ENCODE results near the gene ASIC4. TPM values are rescaled to one million over a fixed set of nuclear protein-coding genes. Genes with fewer than 3 reads are reported as not detected.

Gene ASIC4
- total and polyA plus RNA-seq, 2 of the 4 experiments (the other 2 are of a cell fraction): 0.10 TPM; not detected in 1

DNA sequence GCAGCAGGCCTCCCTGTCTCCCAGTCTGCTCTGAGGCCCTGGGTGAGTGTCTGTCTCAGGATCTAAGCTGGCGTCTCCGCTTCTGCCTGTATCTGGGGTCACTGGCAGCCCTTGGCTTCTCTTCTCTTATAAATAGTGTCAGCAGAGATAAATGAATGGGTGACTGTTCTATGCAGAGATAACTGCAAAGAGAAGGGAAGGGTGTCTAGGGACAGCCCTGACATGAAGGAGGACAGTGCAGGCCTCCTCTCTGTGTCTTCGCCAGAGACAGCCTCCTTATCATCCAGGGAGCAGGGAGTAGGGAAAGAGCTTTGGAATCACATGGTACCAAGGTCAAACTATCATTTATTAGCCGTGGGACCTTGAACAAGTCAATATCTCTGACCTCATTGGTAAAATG lies 43.9 kb upstream of the ASIC4 start:
- H3K27ac ChIP-seq (ENCODE audit: insufficient read depth, low read length): no peak overlapping the region
- H3K4me2 ChIP-seq (ENCODE audit: low read depth, low read length): no peak overlapping the region
- H2AK9ac ChIP-seq (replicated peaks; ENCODE audit: low read depth, low read length, poor library complexity): no peak overlapping the region
- H3K4me1 ChIP-seq (ENCODE audit: control insufficient read depth, insufficient read depth, low read length): peaks cover 13% of the 10 kb centered on the region
- no peak overlapping the region for H2BK5ac ChIP-seq (ENCODE audit: low read depth, low read length, poor library complexity, severe bottlenecking)
- POLR2A ChIA-PET (ENCODE audit: unreplicated experiment): no interaction called here
- no peak overlapping the region for H3K18ac ChIP-seq (ENCODE audit: low read depth, low read length)
- DNase-seq (no peak), ATAC-seq (ENCODE audit: low read depth) (no peak)
- in situ Hi-C loops (cut with MboI; ENCODE audit: low sequenced_read_pairs) (no loop called here), intact Hi-C loops (cut with micrococcal nuclease) (no loop called here), dilution Hi-C loops (cut with HindIII; ENCODE audit: low sequenced_read_pairs, unreplicated experiment) (no loop called here)
- no peak for TF ChIP-seq RAD21 (IDR thresholded peaks at IDR 0.05; ENCODE audit: low read length)
- no peak for TF ChIP-seq CTCF (conservative IDR thresholded peaks at IDR 0.05; ENCODE audit: low read depth, low read length)
- no peak for TF ChIP-seq MXI1 (IDR thresholded peaks at IDR 0.05; ENCODE audit: borderline replicate concordance, low read depth, low read length)
- no peak for TF ChIP-seq MAZ (IDR thresholded peaks at IDR 0.05; ENCODE audit: borderline replicate concordance, low read depth, low read length)
- TF ChIP-seq RFX5 (IDR thresholded peaks at IDR 0.05; ENCODE audit: low read depth, low read length): no peak
- TF ChIP-seq CEBPB (IDR thresholded peaks at IDR 0.05; ENCODE audit: low read depth, low read length): no peak
- TF ChIP-seq ELK1 (IDR thresholded peaks at IDR 0.05; ENCODE audit: borderline replicate concordance, low read depth, low read length): no peak
- TF ChIP-seq CHD1 (IDR thresholded peaks at IDR 0.05; ENCODE audit: low read depth, low read length): no peak
- TF ChIP-seq RCOR1 (IDR thresholded peaks at IDR 0.05; ENCODE audit: insufficient replicate concordance, low read length): no peak
- TF ChIP-seq USF2 (IDR thresholded peaks at IDR 0.05; ENCODE audit: low read depth, low read length): no peak
- no peaks in the 10 kb centered on the region for H3K9me1 ChIP-seq (ENCODE audit: insufficient read depth, low read length)
- H4K91ac ChIP-seq (ENCODE audit: insufficient read depth, low read depth, low read length): no peak overlapping the region
- H3K14ac ChIP-seq (replicated peaks; ENCODE audit: low read depth, low read length): no peak overlapping the region
- H3K4me3 ChIP-seq (ENCODE audit: insufficient read depth, low read depth, low read length): no peak overlapping the region
- no peak overlapping the region for H3K23ac ChIP-seq (ENCODE audit: low read depth, low read length)
- BruUV-seq (replicated peaks): no TSS peak
- no peak overlapping the region for H2BK15ac ChIP-seq (ENCODE audit: low read depth, low read length)
- no peak overlapping the region for H2AFZ ChIP-seq (replicated peaks; ENCODE audit: low read length, poor library complexity)
- H2AK5ac ChIP-seq (ENCODE audit: low read depth, low read length): 0 out of 2 replicates have a peak overlapping the region, but pooled peaks have one; percentile 18
- no peak overlapping the region for H3K9ac ChIP-seq (ENCODE audit: low read depth, low read length)
- no peaks in the 10 kb centered on the region; the same call in none of the 2 replicates for H4K20me1 ChIP-seq (ENCODE audit: insufficient read depth, low read length)
- no peak overlapping the region for H4K8ac ChIP-seq (ENCODE audit: low read depth in 2 of 2, low read length in 2 of 2)
- H3K9me3 ChIP-seq (ENCODE audit: control insufficient read depth, insufficient read depth, low read length): no peaks in the 10 kb centered on the region
- no CpG with 5 or more reads among the region's 4 CpGs for WGBS, 2 experiments (ENCODE audit: extremely low coverage in 2 of 2, insufficient read length in 1 of 2)
- H3K36me3 ChIP-seq (ENCODE audit: control insufficient read depth, insufficient read depth, low read length): peaks cover 65% of the 10 kb centered on the region; the same call in 1 of the 2 replicates
- CTCF ChIA-PET: no interaction called here
- H2BK20ac ChIP-seq (ENCODE audit: low read depth, low read length): no peak overlapping the region
- H3K56ac ChIP-seq (ENCODE audit: extremely low read depth, insufficient read depth, low read length): no peak overlapping the region
- H2BK120ac ChIP-seq (ENCODE audit: low read depth, low read length): no peak overlapping the region
- no peak overlapping the region for H3K4ac ChIP-seq (ENCODE audit: low read depth, low read length)
- H4K5ac ChIP-seq (ENCODE audit: low read depth, low read length): no peak overlapping the region
- H3K79me1 ChIP-seq (ENCODE audit: low read depth in 1 of 2, low read length in 2 of 2): no peaks in the 10 kb centered on the region; a peak in 1 of 4 replicates
- H3K27me3 ChIP-seq (ENCODE audit: control insufficient read depth, insufficient read depth, low read length): no peaks in the 10 kb centered on the region
